Activated CD4-positive, CD25-positive, alpha-beta regulatory T cell treated with anti-CD3 and anti-CD28 coated beads, Interleukin-2, amount 50 U/mL, for 24 hours (primary cell): Measurements from ENCODE around the gene TMEM176B.
A peak's percentile ranks its signal among the peaks of the same experiment; 100 is the strongest.
"Not testable (repeated sequence)": the region's sequence is repeated elsewhere in the genome, so short reads cannot be mapped to it uniquely, and the experiment has no call there.

Experiments
- ATAC-seq, 2 donors: fragments of 150-1000 bp; cut with Tn5 transposase; one replicate each; pipeline ENCODE4 v1.10.0; 2021; ENCODE audit warnings: mild to moderate bottlenecking in 1 of 2, moderate library complexity in 1 of 2

Gene TMEM176B

DNA sequence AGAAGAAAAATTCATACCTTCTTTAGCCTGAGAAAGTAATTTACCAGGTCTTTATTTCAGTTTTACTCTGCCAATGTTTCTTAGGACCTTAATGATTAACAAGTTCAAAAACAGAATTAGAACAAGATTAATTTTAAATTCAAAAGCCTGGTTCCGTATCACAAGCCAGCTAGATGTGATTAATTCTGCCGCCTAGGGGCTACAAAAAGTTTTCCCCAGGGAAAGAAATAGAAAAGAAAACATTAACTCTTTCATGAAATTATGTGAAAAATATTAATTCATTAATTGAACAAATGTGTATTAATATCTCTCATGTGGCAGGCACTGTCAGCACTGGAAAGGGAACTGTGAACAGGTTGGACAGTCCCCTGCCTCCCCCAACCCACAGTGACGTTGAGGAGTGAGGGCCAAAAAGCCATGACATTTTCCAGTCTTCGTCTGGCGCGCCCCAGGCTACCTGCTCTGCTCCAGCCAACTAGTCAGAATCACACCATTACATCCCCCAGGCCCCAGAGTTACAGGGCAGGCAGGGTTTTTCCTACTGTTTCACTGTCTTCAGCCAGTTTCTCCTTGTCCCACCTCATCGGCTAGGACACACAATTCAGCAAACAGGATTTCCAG, 20.5 kb upstream of the TMEM176B start:
- no peak for ATAC-seq

DNA sequence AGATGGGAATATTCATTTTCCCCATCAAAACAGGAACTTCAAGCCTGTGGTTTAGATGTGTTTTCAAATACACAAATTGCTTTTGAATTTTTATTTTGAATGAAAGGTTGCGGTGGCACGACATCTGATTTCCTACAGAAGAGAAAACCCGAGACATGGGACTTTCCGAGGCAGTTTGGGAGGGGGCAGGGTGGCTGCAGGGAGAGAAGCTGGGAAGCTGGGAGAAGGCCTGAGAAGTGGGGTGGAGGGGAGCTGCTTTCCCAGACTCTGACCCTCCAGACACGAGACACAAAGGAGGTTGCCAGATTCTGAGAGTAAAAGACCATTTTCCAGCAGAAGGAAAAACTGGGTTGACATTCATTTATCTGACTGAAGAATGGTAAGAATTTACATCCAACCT, 20.0 kb upstream of the TMEM176B start:
- ATAC-seq = no peak

DNA sequence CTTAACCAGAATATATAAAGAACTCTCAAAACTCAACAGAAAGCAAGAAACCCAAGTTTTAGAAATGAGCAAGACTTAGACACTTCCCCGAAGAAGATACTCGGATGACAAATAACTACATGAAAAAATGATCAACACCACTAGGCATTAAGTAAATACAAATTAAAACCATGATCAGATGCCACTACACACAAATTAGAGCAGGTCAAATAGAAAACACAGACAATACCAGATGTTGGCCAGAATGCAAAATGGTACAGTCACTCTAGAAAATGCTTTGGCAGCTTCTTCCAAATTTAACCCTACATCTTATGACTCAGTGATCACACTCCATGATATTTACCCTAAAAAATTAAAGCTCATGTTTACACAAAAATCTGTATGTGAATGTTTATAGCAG, 18.8 kb upstream of the TMEM176B start:
- no peak for ATAC-seq

DNA sequence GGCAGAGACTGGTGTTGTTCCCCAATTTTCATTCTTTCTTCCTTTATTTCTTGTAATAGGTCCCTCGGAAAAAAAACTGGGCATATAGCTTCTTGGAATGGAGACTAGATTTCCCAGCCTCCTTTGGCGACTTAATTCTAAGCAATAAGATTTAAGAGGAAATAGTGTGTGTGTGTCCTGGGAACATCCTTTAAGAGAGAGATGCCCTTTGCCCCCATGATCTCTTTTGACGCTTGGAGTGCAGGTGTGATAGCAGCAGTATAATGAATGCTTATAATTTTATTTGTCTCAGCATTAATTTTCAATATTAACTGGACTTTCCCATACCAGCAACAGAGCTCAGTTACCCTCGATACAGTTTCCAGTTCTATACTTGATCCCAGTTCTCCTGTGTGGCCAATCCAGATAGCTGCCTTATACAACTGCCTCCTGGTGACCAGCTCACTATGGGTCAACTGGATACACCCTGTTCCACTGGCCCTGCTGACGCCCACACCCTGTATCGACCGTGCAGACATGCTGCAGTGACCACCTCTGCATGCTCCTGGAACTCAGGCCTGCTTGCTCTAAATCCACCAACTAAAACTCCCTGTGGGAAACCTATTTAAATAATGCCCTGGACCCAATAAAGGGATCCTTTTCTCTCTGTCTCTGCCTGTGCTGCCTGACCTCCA, 14.3 kb upstream of the TMEM176B start:
- ATAC-seq = no peak

DNA sequence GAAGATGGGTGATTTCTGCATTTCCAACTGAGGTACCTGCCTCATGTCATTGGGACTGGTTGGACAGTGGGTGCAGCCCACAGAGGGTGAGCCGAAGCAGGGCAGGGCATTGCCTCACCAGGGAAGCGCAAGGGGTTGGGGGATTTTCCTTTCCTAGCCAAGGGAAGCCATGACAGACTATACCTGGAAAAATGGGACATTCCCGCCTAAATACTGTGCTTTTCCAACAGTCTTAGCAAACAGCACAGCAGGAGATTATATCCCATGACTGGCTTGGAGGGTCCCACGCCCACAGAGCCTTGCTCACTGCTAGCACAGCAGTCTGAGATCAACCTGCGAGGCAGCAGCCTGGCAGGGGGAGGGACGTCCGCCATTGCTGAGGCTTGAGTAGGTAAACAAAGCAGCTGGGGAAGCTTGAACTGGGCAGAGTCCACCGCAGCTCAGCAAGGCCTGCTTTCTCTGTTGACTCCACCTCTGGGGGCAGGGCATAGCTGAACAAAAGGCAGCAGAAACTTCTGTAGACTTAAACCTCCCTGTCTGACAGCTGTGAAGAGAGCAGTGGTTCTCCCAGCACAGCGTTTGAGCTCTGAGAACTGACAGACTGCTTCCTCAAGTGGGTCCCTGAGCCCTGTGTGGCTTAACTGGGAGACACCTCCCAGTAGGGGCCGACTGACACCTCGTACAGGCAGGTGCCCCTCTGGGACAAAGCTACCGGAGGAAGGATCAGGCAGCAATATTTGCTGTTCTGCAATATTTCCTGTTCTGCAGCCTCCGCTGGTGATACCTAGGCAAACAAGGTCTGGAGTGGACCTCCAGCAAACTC, 7.7 kb upstream of the TMEM176B start:
- not testable (repeated sequence) for ATAC-seq

DNA sequence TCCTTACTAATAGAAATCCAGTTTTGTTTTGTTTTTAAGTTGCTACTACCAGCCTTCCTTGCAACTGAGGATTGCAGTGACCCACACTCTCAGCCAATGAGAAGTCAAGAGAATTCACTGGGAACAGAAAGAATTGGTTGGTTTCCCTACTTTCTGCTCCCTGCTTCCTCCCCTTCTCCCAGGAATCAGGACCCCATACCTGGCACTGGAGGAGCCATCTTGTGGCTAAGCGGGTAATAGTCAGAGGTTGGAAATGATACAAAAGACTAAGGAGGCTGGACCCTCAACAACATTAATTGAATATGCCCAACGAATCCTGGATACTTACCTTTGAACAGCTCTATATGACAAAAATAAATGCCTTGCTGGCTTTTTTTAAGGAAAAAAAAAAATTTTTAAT, 6.7 kb upstream of the TMEM176B start:
- no peak for ATAC-seq

DNA sequence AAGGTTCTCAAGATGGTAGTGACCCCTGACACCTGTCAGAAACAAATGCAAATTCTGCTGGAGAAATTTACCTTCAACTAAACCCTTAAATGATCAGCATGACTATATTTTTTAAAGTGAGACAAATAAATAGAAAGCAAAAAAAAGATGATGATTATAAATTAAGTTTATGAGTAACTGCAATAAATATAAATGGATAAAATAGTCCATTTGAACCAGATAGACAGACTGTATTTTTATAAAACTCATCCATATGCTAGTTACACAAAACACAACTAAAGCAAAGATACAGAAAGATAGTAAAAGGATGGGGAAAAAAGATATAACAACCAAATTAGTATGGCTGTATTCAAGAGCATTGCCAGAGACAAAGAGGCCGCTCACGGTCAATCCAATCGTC, 6.3 kb upstream of the TMEM176B start:
- no peak for ATAC-seq

DNA sequence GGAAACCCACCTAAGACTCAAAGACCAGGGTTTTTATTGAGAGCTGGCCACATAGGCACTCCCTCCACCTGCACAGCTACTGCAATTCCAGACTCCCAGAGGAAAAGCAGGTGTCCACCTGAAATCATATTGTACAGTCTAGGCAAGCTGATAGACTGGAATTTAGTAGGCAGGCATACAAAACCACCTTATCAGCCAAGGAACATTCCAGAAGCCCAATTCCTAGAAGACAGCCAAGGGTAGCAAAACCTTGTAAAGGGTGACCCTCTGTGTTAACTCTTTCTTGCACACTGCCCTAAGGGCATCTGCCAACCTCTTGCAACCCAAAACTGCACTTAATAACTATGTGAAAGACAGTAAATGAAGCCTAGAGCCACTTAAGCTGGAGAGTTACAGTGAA, 5.7 kb upstream of the TMEM176B start:
- no peak for ATAC-seq

DNA sequence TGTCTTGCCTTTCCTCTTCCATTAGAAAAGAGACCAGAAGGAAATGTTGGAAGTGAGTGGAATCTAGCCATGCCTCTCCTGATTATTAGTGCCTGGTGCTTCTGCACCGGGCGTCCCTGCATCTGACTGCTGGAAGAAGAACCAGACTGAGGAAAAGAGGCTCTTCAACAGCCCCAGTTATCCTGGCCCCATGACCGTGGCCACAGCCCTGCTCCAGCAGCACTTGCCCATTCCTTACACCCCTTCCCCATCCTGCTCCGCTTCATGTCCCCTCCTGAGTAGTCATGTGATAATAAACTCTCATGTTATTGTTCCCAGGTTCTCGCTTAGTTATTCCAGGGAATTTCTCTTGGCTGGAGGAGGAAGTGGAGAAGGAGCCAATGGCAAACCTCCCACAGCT, 4.6 kb upstream of the TMEM176B start:
- ATAC-seq = no peak

DNA sequence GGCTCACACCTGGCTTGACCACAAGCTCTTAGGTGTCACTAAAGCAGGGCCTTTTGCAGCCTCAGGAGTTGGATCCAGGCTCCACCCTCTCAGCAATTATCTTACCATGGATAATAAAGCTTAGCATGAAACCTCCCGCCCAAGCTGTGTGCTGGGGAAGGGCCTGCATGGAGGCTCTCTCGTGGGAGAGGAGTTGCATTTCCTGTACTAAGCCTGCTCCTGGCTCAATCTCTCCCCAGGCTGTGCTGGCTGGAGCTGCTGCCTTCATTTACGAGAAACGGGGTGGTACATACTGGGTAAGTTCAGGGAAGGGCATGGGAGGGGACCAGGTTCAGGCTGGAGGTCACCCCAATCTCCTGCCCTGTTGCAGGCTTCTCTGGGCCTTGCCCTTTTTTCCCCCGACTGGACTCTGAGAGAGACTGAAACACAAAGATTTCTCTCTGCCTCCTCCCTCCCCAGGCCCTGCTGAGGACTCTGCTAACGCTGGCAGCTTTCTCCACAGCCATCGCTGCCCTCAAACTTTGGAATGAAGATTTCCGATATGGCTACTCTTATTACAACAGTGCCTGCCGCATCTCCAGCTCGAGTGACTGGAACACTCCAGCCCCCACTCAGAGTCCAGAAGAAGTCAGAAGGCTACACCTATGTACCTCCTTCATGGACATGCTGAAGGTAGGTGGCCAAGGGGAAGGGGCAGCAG, 3.1 kb upstream of the TMEM176B start:
- no peak for ATAC-seq

DNA sequence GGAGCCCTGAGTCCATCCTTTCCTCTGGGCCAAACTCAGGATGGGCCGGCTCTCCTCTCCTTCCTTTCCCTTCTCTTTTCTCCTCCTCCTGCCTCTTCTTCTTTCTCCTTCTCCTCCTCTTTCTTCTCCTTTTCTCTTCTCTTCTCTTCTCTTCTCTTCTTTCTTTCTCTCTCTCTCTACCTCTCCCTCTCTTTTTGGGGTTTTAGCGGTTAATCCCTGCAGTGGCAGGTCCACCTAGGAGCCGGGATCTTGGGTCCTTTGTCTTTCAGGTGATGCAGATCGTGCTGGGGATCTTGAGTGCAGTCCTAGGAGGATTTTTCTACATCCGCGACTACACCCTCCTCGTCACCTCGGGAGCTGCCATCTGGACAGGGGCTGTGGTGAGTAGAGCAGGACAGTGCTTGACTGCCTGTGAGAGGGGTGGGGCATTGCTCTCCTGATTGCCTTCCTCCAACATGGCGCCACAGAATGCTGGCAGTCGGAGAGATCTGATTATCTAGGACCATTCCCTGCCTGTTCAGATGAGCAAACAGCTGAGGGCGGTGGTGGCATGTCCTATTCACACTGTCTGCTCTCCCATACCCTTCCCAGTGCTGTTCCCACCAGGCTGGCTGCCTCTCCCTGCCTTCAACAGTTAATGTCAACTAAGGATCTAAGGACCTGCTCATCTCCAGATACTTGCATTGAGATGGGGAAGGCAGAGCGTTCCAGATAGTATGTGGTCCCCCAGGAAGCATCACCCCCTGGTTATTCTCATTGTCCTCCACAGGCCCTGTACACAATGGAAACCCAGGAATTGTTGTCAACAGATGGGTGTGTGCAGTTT, 2.0 kb upstream of the TMEM176B start:
- no peak for ATAC-seq

DNA sequence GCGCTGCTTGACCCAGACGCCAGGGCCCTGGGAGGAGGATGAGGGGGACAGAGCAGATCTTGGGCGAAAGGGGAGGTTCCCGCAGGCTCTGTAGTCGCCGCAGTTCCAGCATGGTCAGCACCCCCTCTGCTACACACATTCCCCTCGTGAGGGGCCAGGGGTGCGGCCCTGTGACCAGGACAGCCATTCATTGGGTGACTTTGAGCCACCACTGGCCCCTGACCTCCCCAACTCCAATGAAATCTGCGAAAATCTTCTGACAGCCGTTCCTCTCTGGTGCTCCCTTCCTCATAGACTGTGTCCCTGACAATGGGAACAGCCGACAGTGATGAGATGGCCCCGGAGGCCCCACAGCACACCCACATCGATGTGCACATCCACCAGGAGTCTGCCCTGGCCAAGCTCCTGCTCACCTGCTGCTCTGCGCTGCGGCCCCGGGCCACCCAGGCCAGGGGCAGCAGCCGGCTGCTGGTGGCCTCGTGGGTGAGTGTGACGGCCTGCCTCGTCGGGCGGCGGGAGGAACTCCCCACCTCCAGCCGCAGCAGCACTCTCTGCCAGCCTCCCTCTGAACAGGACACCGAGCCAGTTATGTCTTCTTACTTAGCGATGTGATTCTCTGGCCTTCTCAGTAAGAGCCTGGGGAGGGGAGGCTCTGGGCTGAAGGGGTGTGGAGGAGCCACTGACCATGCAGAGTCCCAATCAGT, 1.2 kb upstream of the TMEM176B start:
- ATAC-seq = no peak

DNA sequence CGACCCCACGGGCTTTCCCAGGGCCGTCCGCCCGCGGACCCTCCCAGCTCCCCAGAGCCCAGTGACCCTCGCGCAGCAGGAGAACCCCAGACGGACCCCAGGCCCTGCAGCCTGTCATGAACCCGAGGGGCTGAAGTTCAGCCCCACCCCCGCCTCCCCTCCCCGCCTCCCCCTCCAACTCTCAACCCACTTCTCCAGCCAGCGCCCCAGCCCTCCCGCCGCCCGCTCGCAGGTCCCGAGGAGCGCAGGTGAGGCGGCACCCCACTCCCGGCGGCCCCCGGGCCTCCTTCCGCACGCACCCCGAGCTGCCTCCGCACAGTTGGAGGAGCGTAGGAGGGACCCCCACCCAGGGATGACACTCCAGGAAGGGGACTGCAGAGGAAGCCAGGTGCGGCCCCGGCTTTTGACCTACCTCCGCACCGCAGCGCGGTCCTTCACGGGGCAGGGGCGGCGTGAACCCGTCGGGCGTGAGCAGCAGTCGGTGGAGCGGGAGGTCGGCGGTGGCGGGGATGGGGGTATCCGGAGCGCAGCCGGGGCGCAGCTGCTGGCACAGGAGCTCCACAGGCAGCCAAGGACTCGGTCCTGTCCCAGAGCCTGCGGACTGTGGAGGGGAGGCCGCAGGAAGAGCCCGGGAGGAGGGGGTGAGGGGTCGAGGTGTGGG, 547 bp upstream of the TMEM176B start, which contains the start of gene TMEM176A:
Gene TMEM176A (plus strand): TSS at position 189 of the 661 bp plus-strand sequence. CDS start 782 bp downstream, outside the sequence.
- ATAC-seq = peak; percentile 20 to 41

DNA sequence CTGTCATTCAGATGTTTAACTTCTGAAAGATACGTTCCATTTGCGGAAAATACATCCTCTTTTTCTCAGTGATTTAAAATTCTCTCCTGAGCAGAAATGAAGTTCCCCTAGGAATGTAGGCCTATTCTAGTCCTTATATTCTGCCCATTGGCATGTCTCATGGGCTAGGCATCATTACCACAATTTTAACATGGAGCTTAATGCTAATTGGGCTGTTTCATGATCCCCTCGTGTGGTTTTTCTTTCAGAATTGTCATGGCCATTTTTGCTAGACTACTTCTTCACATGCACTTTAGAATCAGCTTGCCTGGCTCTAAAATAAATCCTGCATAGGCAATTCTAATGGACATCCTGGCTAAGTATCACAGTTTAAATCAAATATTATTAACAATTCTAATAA, 1.0 kb downstream of the TMEM176B start:
- ATAC-seq = no peak

DNA sequence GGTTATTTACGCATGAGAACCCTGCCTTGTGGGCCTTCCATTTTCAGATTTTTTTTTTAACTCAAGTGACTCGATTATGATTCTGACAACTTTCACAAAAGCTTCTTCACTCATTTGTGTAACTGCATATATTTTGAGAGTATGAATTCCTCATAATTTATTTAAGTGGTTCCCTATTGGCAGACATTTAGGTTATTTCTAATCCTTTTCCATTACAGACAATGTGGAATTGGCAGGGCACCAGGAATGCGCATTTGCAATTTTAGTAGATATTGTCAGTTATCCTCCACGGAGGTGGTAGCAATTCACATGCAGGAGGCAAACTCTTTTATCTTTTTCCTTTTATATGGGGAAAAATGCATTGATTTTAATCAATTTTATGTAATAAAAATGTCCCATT, 2.5 kb downstream of the TMEM176B start:
- ATAC-seq = no peak

DNA sequence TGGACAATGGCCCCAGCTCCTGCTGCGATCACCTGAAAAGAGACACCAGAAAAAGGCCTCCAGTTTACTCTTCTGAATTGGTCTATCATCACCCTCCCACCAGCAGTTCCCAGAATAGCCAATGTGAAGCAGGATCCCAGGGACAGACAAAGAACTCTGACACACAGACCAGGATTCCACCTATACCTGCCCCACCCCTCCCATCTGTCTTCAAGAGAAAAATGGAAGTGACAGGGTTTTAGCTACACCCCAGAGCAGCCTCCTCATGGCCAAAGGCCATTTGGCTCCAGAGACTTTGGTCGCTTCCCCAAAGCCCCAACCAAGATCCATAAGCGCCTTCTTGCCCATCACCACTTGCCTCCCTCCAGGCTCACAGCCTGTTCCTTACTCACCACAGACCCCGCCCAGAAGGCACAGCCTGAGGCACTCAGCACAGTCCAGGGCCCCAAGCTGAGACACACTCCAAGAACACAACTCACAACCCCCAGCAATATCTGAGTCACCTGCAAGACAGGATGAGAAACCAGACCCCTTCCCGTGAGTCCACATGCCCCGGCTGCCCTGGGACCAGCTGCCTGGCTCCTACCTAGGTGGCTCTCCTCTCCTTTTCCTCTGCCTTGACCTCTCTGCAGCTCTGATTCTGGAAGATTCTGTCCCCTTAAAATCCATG, 6.5 kb downstream of the TMEM176B start:
- ATAC-seq = no peak

DNA sequence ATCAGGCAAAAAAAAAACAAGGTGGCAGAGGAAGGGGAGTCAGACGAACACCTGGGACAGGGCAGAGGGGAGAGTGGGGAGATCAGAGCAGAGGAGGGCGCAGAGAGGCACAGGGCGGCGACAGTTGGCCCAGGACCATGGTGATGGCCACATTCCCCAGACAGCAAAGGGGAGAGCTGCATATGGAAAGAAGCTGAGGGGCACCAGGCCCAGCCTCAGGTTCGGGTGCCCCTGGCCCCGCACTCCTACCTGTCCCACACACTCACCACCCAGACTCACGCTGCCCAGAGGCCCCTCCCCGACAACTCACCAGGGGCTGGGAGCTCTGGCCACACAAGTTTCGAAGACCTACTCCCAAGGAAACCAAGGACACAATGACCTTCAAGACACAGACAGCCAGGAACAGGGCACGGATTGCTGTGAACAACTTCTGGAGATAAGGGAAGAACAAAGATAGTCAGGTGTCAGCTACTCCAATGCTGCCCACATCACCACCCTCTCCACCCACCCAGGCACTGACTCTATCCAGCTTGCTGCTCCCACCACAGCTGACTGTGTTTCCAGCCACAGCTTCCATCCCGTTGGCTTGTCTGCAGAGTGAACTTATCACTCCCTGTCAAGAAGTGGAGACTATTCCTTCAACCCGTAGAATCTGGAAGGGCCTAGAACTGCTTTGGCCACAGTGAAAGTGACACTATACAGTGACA, 8.3 kb downstream of the TMEM176B start:
- ATAC-seq = no peak

DNA sequence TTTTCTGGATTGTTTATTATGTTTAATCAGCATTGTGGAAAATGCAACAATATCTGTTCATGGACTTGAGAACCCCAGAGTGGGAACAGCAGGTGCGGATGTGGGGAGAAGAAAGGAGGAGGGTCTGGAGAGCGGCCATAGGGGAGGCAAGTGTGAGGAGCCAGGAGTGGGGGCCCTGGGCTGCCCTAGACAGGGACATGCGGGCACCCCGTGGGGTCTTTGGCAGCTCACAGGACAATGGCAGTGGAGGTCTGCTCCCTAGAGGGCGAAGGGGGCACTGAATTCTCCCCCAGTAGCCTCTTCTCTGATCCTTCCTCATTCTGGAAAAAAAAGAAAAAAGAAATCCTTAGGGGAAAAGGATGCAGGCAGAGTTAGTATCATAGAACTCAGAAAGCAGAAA, 8.9 kb downstream of the TMEM176B start:
- no peak for ATAC-seq

DNA sequence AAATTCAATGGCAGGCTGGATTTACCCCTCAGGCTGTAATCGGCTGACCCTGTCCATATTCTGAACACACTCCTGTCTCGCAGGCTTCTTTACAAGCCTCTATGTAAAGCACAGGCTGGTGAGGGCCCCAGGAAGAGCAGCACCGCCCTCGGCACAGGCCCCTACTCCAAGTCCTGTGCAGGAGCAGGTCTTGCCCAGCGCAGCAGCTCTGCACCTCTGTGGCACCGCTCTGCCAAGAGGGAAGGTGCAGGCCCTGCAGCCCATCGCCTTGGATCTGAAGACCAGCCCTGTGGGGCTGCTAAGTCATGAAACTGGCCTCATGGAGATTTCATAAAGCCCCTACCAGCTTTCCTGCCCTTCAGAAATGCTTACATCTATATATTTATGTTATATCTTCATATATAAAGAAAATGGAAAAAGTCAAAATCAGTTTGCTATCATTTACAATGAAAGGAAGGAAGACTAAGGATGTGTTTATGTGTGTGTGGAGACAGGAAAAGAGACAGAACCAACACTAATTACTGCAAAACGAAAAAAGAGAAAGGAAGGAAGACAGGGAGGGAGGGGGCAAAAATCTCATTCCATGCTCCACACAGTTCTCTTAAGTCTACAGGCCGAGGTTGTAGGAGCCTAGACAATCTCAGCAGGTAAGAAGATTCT, 9.6 kb downstream of the TMEM176B start:
- no peak for ATAC-seq
